GM23338 (cell line): ENCODE results near the gene CFAP74. TPM values are rescaled to one million over a fixed set of nuclear protein-coding genes. Genes with fewer than 3 reads are reported as not detected.

Source experiments
- ATAC-seq: fragments of 200-7000 bp; cut with Tn5 transposase; 3 replicates; pipeline ENCODE4 v1.9.1; 2020
- DNase-seq: peaks from one replicate; pipeline ENCODE4 v3.0.0-alpha.2; 2015; ENCODE audit warnings: low spot score
- H2AFZ ChIP-seq: fragments of 200-600 bp; sonication (generic); 2 replicates; pipeline ENCODE4 v1.8.0; 2016; ENCODE audit warnings: antibody characterized with exemption, mild to moderate bottlenecking, moderate library complexity
- H3F3A ChIP-seq: fragments of 200-600 bp; sonication (generic); replicated peaks from 2 replicates; pipeline ENCODE4 v1.8.0; 2017; ENCODE audit warnings: antibody characterized with exemption, mixed run types, low read depth
- H3K27ac ChIP-seq: fragments of 200-600 bp; sonication (generic); 2 replicates; pipeline ENCODE4 v1.6.1; 2016; ENCODE audit warnings: low read depth
- H3K27me3 ChIP-seq: fragments of 200-600 bp; sonication (generic); 2 replicates; pipeline ENCODE4 v1.8.0; 2016; ENCODE audit warnings: mild to moderate bottlenecking, mixed run types, moderate library complexity; ENCODE audit not compliant: insufficient read depth
- H3K36me3 ChIP-seq: fragments of 200-600 bp; sonication (generic); 2 replicates; pipeline ENCODE4 v1.8.0; 2016; ENCODE audit warnings: mild to moderate bottlenecking; ENCODE audit not compliant: insufficient read depth
- H3K4me1 ChIP-seq: fragments of 200-600 bp; sonication (generic); 2 replicates; pipeline ENCODE4 v1.8.0; 2016; ENCODE audit warnings: mild to moderate bottlenecking, moderate library complexity; ENCODE audit not compliant: insufficient read depth
- H3K4me2 ChIP-seq: fragments of 200-600 bp; sonication (generic); 2 replicates; pipeline ENCODE4 v1.7.1; 2017; ENCODE audit warnings: mixed run types
- H3K4me3 ChIP-seq: fragments of 200-600 bp; sonication (generic); 2 replicates; pipeline ENCODE4 v1.6.1; 2016; ENCODE audit warnings: mixed run types
- H3K79me2 ChIP-seq: fragments of 200-600 bp; sonication (generic); replicated peaks from 2 replicates; pipeline ENCODE4 v1.8.0; 2017; ENCODE audit warnings: mild to moderate bottlenecking; ENCODE audit not compliant: insufficient read depth
- H3K9me2 ChIP-seq: fragments of 200-600 bp; sonication (generic); 2 replicates; pipeline ENCODE4 v1.8.0; 2017; ENCODE audit not compliant: insufficient read depth
- H4K20me1 ChIP-seq: fragments of 200-600 bp; sonication (generic); replicated peaks from 2 replicates; pipeline ENCODE4 v1.8.0; 2017; ENCODE audit warnings: mild to moderate bottlenecking; ENCODE audit not compliant: insufficient read depth
- H3K27ac Mint-ChIP-seq: 2 replicates; pipeline ENCODE4 v1.8.0; 2020; ENCODE audit warnings: inconsistent platforms, mild to moderate bottlenecking, moderate library complexity, mixed read lengths
- H3K27me3 Mint-ChIP-seq: 3 replicates; pipeline ENCODE4 v1.8.0; 2022; ENCODE audit warnings: low read depth, mild to moderate bottlenecking, moderate library complexity, mixed read lengths, inconsistent platforms; ENCODE audit not compliant: insufficient read depth, poor library complexity
- H3K36me3 Mint-ChIP-seq: 3 replicates; pipeline ENCODE4 v1.8.0; 2021; ENCODE audit warnings: low read depth, mild to moderate bottlenecking, inconsistent platforms, moderate library complexity, mixed read lengths
- H3K4me1 Mint-ChIP-seq: 3 replicates; pipeline ENCODE4 v1.8.0; 2020; ENCODE audit warnings: mild to moderate bottlenecking, inconsistent platforms, mixed read lengths
- H3K4me3 Mint-ChIP-seq: 3 replicates; pipeline ENCODE4 v1.8.0; 2021; ENCODE audit warnings: moderate library complexity, mild to moderate bottlenecking, inconsistent platforms, mixed read lengths
- H3K9me3 Mint-ChIP-seq: 3 replicates; pipeline ENCODE4 v1.8.0; 2020; ENCODE audit warnings: moderate library complexity, mild to moderate bottlenecking, inconsistent platforms, mixed read lengths
- ETS1 ChIP-seq: IDR thresholded peaks from 2 replicates; pipeline ENCODE4 v1.6.1; 2016; ENCODE audit warnings: antibody characterized with exemption
- EZH2 ChIP-seq: fragments of 200-600 bp; sonication (generic); IDR thresholded peaks from one replicate; pipeline ENCODE4 v1.8.0; 2017; ENCODE audit warnings: antibody characterized with exemption, mild to moderate bottlenecking, low read depth; ENCODE audit not compliant: unreplicated experiment
- NANOG ChIP-seq: IDR thresholded peaks from 2 replicates; pipeline ENCODE4 v1.6.1; 2016; ENCODE audit warnings: antibody characterized with exemption, borderline replicate concordance
- POLR2AphosphoS5 ChIP-seq: IDR thresholded peaks from 2 replicates; pipeline ENCODE4 v1.6.1; 2016; ENCODE audit warnings: antibody characterized with exemption, low read depth
- ZNF114 ChIP-seq: fragments of 250-450 bp; sonication (Bioruptor Pico); IDR thresholded peaks from 2 replicates; pipeline ENCODE4 v1.5.0; 2020; ENCODE audit warnings: mild to moderate bottlenecking, moderate library complexity
- polyA plus RNA-seq: library from polyadenylated mRNA; unstranded; fragments of >200 nt; fragmentation: Nextera tagmentation; extraction: Ambion mirVana; gene quantifications from 2 replicates; pipeline ENCODE4 v1.2.1, GENCODE V29; 2016
- total RNA-seq: library from RNA; depleted of rRNA; stranded (reverse); fragments of >200 nt; shearing (Covaris generic); gene quantifications from 2 replicates; pipeline ENCODE4 v1.2.3, GENCODE V29; 2014
- TF ChIP-seq, protein P1 (sequence below): IDR thresholded peaks from one replicate; pipeline ENCODE4 v1.6.1; 2018; ENCODE audit warnings: antibody characterized with exemption; ENCODE audit not compliant: unreplicated experiment
- TF ChIP-seq, protein P2 (sequence below), 2 experiments: fragments of 200-600 bp in 1 of 2; sonication (generic) in 1 of 2; conservative IDR thresholded peaks; 2 replicates each; pipeline versions ENCODE4 v1.5.1 to v1.6.1; 2016 to 2017; ENCODE audit warnings: antibody characterized with exemption in 2 of 2, low read depth in 2 of 2, mild to moderate bottlenecking in 2 of 2, moderate library complexity in 1 of 2
- TF ChIP-seq, protein P3 (sequence below): fragments of 250-450 bp; sonication (Bioruptor Pico); IDR thresholded peaks from 2 replicates; pipeline ENCODE4 v1.5.0; 2020; ENCODE audit warnings: mild to moderate bottlenecking, moderate library complexity

CFAP74 gene
- total and polyA plus RNA-seq, 2 experiments from 2014 or later = 0.21 TPM; not detected in 1

- TF ChIP-seq, protein P1, sequence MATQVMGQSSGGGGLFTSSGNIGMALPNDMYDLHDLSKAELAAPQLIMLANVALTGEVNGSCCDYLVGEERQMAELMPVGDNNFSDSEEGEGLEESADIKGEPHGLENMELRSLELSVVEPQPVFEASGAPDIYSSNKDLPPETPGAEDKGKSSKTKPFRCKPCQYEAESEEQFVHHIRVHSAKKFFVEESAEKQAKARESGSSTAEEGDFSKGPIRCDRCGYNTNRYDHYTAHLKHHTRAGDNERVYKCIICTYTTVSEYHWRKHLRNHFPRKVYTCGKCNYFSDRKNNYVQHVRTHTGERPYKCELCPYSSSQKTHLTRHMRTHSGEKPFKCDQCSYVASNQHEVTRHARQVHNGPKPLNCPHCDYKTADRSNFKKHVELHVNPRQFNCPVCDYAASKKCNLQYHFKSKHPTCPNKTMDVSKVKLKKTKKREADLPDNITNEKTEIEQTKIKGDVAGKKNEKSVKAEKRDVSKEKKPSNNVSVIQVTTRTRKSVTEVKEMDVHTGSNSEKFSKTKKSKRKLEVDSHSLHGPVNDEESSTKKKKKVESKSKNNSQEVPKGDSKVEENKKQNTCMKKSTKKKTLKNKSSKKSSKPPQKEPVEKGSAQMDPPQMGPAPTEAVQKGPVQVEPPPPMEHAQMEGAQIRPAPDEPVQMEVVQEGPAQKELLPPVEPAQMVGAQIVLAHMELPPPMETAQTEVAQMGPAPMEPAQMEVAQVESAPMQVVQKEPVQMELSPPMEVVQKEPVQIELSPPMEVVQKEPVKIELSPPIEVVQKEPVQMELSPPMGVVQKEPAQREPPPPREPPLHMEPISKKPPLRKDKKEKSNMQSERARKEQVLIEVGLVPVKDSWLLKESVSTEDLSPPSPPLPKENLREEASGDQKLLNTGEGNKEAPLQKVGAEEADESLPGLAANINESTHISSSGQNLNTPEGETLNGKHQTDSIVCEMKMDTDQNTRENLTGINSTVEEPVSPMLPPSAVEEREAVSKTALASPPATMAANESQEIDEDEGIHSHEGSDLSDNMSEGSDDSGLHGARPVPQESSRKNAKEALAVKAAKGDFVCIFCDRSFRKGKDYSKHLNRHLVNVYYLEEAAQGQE = no peak
- TF ChIP-seq POLR2AphosphoS5 (no peak), ETS1 (no peak), ZNF114 (no peak), NANOG (no peak), EZH2 (no peak)
- TF ChIP-seq, protein P2, sequence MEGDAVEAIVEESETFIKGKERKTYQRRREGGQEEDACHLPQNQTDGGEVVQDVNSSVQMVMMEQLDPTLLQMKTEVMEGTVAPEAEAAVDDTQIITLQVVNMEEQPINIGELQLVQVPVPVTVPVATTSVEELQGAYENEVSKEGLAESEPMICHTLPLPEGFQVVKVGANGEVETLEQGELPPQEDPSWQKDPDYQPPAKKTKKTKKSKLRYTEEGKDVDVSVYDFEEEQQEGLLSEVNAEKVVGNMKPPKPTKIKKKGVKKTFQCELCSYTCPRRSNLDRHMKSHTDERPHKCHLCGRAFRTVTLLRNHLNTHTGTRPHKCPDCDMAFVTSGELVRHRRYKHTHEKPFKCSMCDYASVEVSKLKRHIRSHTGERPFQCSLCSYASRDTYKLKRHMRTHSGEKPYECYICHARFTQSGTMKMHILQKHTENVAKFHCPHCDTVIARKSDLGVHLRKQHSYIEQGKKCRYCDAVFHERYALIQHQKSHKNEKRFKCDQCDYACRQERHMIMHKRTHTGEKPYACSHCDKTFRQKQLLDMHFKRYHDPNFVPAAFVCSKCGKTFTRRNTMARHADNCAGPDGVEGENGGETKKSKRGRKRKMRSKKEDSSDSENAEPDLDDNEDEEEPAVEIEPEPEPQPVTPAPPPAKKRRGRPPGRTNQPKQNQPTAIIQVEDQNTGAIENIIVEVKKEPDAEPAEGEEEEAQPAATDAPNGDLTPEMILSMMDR (conservative IDR thresholded peaks at IDR 0.05; ENCODE audit: low read depth in 2 of 2) = no peak
These were observed 49.2 kb upstream of the CFAP74 start (continued) for GRCh38 chr1:2052756-2053155.

GRCh38 chr1:2052054-2052679 is 48.6 kb upstream of the CFAP74 start:
- H3K4me2 ChIP-seq = peak overlapping the region; percentile 96; the same call in 1 of the 2 replicates
- H3K4me1 Mint-ChIP-seq = peaks cover 20% of the 10 kb centered on the region

More at GRCh38 chr1:2052054-2052679, 48.6 kb upstream of the CFAP74 start:
- no peaks in the 10 kb centered on the region for H3K27me3 ChIP-seq
- DNase-seq (no peak), ATAC-seq (no peak)
- H2AFZ ChIP-seq = no peak overlapping the region
- peaks cover 18% of the 10 kb centered on the region; the same call in 1 of the 2 replicates for H3K4me1 ChIP-seq
- H3F3A ChIP-seq = peaks cover 13% of the 10 kb centered on the region
- H3K79me2 ChIP-seq = peaks cover 40% of the 10 kb centered on the region
- TF ChIP-seq, protein P3, sequence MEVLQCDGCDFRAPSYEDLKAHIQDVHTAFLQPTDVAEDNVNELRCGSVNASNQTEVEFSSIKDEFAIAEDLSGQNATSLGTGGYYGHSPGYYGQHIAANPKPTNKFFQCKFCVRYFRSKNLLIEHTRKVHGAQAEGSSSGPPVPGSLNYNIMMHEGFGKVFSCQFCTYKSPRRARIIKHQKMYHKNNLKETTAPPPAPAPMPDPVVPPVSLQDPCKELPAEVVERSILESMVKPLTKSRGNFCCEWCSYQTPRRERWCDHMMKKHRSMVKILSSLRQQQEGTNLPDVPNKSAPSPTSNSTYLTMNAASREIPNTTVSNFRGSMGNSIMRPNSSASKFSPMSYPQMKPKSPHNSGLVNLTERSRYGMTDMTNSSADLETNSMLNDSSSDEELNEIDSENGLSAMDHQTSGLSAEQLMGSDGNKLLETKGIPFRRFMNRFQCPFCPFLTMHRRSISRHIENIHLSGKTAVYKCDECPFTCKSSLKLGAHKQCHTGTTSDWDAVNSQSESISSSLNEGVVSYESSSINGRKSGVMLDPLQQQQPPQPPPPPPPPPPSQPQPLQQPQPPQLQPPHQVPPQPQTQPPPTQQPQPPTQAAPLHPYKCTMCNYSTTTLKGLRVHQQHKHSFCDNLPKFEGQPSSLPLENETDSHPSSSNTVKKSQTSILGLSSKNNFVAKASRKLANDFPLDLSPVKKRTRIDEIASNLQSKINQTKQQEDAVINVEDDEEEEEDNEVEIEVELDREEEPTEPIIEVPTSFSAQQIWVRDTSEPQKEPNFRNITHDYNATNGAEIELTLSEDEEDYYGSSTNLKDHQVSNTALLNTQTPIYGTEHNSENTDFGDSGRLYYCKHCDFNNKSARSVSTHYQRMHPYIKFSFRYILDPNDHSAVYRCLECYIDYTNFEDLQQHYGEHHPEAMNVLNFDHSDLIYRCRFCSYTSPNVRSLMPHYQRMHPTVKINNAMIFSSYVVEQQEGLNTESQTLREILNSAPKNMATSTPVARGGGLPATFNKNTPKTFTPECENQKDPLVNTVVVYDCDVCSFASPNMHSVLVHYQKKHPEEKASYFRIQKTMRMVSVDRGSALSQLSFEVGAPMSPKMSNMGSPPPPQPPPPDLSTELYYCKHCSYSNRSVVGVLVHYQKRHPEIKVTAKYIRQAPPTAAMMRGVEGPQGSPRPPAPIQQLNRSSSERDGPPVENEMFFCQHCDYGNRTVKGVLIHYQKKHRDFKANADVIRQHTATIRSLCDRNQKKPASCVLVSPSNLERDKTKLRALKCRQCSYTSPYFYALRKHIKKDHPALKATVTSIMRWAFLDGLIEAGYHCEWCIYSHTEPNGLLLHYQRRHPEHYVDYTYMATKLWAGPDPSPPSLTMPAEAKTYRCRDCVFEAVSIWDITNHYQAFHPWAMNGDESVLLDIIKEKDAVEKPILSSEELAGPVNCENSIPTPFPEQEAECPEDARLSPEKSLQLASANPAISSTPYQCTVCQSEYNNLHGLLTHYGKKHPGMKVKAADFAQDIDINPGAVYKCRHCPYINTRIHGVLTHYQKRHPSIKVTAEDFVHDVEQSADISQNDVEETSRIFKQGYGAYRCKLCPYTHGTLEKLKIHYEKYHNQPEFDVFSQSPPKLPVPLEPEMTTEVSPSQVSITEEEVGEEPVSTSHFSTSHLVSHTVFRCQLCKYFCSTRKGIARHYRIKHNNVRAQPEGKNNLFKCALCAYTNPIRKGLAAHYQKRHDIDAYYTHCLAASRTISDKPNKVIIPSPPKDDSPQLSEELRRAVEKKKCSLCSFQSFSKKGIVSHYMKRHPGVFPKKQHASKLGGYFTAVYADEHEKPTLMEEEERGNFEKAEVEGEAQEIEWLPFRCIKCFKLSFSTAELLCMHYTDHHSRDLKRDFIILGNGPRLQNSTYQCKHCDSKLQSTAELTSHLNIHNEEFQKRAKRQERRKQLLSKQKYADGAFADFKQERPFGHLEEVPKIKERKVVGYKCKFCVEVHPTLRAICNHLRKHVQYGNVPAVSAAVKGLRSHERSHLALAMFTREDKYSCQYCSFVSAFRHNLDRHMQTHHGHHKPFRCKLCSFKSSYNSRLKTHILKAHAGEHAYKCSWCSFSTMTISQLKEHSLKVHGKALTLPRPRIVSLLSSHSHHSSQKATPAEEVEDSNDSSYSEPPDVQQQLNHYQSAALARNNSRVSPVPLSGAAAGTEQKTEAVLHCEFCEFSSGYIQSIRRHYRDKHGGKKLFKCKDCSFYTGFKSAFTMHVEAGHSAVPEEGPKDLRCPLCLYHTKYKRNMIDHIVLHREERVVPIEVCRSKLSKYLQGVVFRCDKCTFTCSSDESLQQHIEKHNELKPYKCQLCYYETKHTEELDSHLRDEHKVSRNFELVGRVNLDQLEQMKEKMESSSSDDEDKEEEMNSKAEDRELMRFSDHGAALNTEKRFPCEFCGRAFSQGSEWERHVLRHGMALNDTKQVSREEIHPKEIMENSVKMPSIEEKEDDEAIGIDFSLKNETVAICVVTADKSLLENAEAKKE (CRISPR knock-in tag) = no peak
- H3K9me2 ChIP-seq = no peaks in the 10 kb centered on the region
- Mint-ChIP-seq H3K4me3 (peak overlapping the region; percentile 72), H3K36me3 (peaks cover 14% of the 10 kb centered on the region), H3K27ac (no peak overlapping the region), H3K9me3 (no peaks in the 10 kb centered on the region; the same call in 2 of the 3 replicates), H3K27me3 (peaks cover 16% of the 10 kb centered on the region)
- peak overlapping the region; percentile 92 for H3K4me3 ChIP-seq
- no peaks in the 10 kb centered on the region for H3K36me3 ChIP-seq
- peaks cover 25% of the 10 kb centered on the region for H4K20me1 ChIP-seq
- no peak overlapping the region for H3K27ac ChIP-seq
